GM23338 (cell line): ENCODE data around the gene FOXJ3. TPM values are rescaled to one million over a fixed set of nuclear protein-coding genes. Genes with fewer than 3 reads are reported as not detected.

Experiments
- ATAC-seq: fragments of 200-7000 bp; cut with Tn5 transposase; 3 replicates; pipeline ENCODE4 v1.9.1; 2020
- DNase-seq: peaks from one replicate; pipeline ENCODE4 v3.0.0-alpha.2; 2015; ENCODE audit warnings: low spot score
- H2AFZ ChIP-seq: fragments of 200-600 bp; sonication (generic); 2 replicates; pipeline ENCODE4 v1.8.0; 2016; ENCODE audit warnings: antibody characterized with exemption, mild to moderate bottlenecking, moderate library complexity
- H3F3A ChIP-seq: fragments of 200-600 bp; sonication (generic); replicated peaks from 2 replicates; pipeline ENCODE4 v1.8.0; 2017; ENCODE audit warnings: antibody characterized with exemption, mixed run types, low read depth
- H3K27ac ChIP-seq: fragments of 200-600 bp; sonication (generic); 2 replicates; pipeline ENCODE4 v1.6.1; 2016; ENCODE audit warnings: low read depth
- H3K27me3 ChIP-seq: fragments of 200-600 bp; sonication (generic); 2 replicates; pipeline ENCODE4 v1.8.0; 2016; ENCODE audit warnings: mild to moderate bottlenecking, mixed run types, moderate library complexity; ENCODE audit not compliant: insufficient read depth
- H3K36me3 ChIP-seq: fragments of 200-600 bp; sonication (generic); 2 replicates; pipeline ENCODE4 v1.8.0; 2016; ENCODE audit warnings: mild to moderate bottlenecking; ENCODE audit not compliant: insufficient read depth
- H3K4me1 ChIP-seq: fragments of 200-600 bp; sonication (generic); 2 replicates; pipeline ENCODE4 v1.8.0; 2016; ENCODE audit warnings: mild to moderate bottlenecking, moderate library complexity; ENCODE audit not compliant: insufficient read depth
- H3K4me2 ChIP-seq: fragments of 200-600 bp; sonication (generic); 2 replicates; pipeline ENCODE4 v1.7.1; 2017; ENCODE audit warnings: mixed run types
- H3K4me3 ChIP-seq: fragments of 200-600 bp; sonication (generic); 2 replicates; pipeline ENCODE4 v1.6.1; 2016; ENCODE audit warnings: mixed run types
- H3K79me2 ChIP-seq: fragments of 200-600 bp; sonication (generic); replicated peaks from 2 replicates; pipeline ENCODE4 v1.8.0; 2017; ENCODE audit warnings: mild to moderate bottlenecking; ENCODE audit not compliant: insufficient read depth
- H3K9me2 ChIP-seq: fragments of 200-600 bp; sonication (generic); 2 replicates; pipeline ENCODE4 v1.8.0; 2017; ENCODE audit not compliant: insufficient read depth
- H4K20me1 ChIP-seq: fragments of 200-600 bp; sonication (generic); replicated peaks from 2 replicates; pipeline ENCODE4 v1.8.0; 2017; ENCODE audit warnings: mild to moderate bottlenecking; ENCODE audit not compliant: insufficient read depth
- H3K27ac Mint-ChIP-seq: 2 replicates; pipeline ENCODE4 v1.8.0; 2020; ENCODE audit warnings: inconsistent platforms, mild to moderate bottlenecking, moderate library complexity, mixed read lengths
- H3K27me3 Mint-ChIP-seq: 3 replicates; pipeline ENCODE4 v1.8.0; 2022; ENCODE audit warnings: low read depth, mild to moderate bottlenecking, moderate library complexity, mixed read lengths, inconsistent platforms; ENCODE audit not compliant: insufficient read depth, poor library complexity
- H3K36me3 Mint-ChIP-seq: 3 replicates; pipeline ENCODE4 v1.8.0; 2021; ENCODE audit warnings: low read depth, mild to moderate bottlenecking, inconsistent platforms, moderate library complexity, mixed read lengths
- H3K4me1 Mint-ChIP-seq: 3 replicates; pipeline ENCODE4 v1.8.0; 2020; ENCODE audit warnings: mild to moderate bottlenecking, inconsistent platforms, mixed read lengths
- H3K4me3 Mint-ChIP-seq: 3 replicates; pipeline ENCODE4 v1.8.0; 2021; ENCODE audit warnings: moderate library complexity, mild to moderate bottlenecking, inconsistent platforms, mixed read lengths
- H3K9me3 Mint-ChIP-seq: 3 replicates; pipeline ENCODE4 v1.8.0; 2020; ENCODE audit warnings: moderate library complexity, mild to moderate bottlenecking, inconsistent platforms, mixed read lengths
- CREB1 ChIP-seq: fragments of 250-450 bp; sonication (Bioruptor Pico); IDR thresholded peaks from 2 replicates; pipeline ENCODE4 v1.5.0; 2020; ENCODE audit warnings: low read depth, mild to moderate bottlenecking, moderate library complexity
- CTCF ChIP-seq, 2 experiments: fragments of 200-600 bp in 1 of 2; sonication (generic) in 1 of 2; conservative IDR thresholded peaks; 2 replicates each; pipeline versions ENCODE4 v1.5.1 to v1.6.1; 2016 to 2017; ENCODE audit warnings: antibody characterized with exemption in 2 of 2, low read depth in 2 of 2, mild to moderate bottlenecking in 2 of 2, moderate library complexity in 1 of 2
- ETS1 ChIP-seq: IDR thresholded peaks from 2 replicates; pipeline ENCODE4 v1.6.1; 2016; ENCODE audit warnings: antibody characterized with exemption
- EZH2 ChIP-seq: fragments of 200-600 bp; sonication (generic); IDR thresholded peaks from one replicate; pipeline ENCODE4 v1.8.0; 2017; ENCODE audit warnings: antibody characterized with exemption, mild to moderate bottlenecking, low read depth; ENCODE audit not compliant: unreplicated experiment
- EZH2phosphoT487 ChIP-seq: fragments of 200-600 bp; sonication (generic); IDR thresholded peaks from one replicate; pipeline ENCODE4 v1.8.1; 2018; ENCODE audit warnings: antibody characterized with exemption; ENCODE audit not compliant: unreplicated experiment
- JUNB ChIP-seq: IDR thresholded peaks from one replicate; pipeline ENCODE4 v1.6.1; 2016; ENCODE audit warnings: antibody characterized with exemption; ENCODE audit not compliant: unreplicated experiment
- NANOG ChIP-seq: IDR thresholded peaks from 2 replicates; pipeline ENCODE4 v1.6.1; 2016; ENCODE audit warnings: antibody characterized with exemption, borderline replicate concordance
- POLR2AphosphoS5 ChIP-seq: IDR thresholded peaks from 2 replicates; pipeline ENCODE4 v1.6.1; 2016; ENCODE audit warnings: antibody characterized with exemption, low read depth
- REST ChIP-seq: IDR thresholded peaks from one replicate; pipeline ENCODE4 v1.6.1; 2018; ENCODE audit warnings: antibody characterized with exemption; ENCODE audit not compliant: unreplicated experiment
- STAT1 ChIP-seq: IDR thresholded peaks from one replicate; pipeline ENCODE4 v1.6.1; 2016; ENCODE audit warnings: antibody characterized with exemption; ENCODE audit not compliant: unreplicated experiment
- ZNF114 ChIP-seq: fragments of 250-450 bp; sonication (Bioruptor Pico); IDR thresholded peaks from 2 replicates; pipeline ENCODE4 v1.5.0; 2020; ENCODE audit warnings: mild to moderate bottlenecking, moderate library complexity
- ZNF331 ChIP-seq: fragments of 250-450 bp; sonication (Bioruptor Pico); IDR thresholded peaks from 2 replicates; pipeline ENCODE4 v1.5.0; 2020; ENCODE audit warnings: low read depth, mild to moderate bottlenecking, moderate library complexity
- polyA plus RNA-seq: library from polyadenylated mRNA; unstranded; fragments of >200 nt; fragmentation: Nextera tagmentation; extraction: Ambion mirVana; gene quantifications from 2 replicates; pipeline ENCODE4 v1.2.1, GENCODE V29; 2016
- total RNA-seq: library from RNA; depleted of rRNA; stranded (reverse); fragments of >200 nt; shearing (Covaris generic); gene quantifications from 2 replicates; pipeline ENCODE4 v1.2.3, GENCODE V29; 2014

Gene FOXJ3
- total and polyA plus RNA-seq, 2 experiments from 2014 or later, result 36.6 to 53.3 TPM

- TF ChIP-seq REST (no peak), NANOG (no peak), ZNF114 (CRISPR knock-in tag) (no peak), STAT1 (no peak), CREB1 (no peak), POLR2AphosphoS5 (no peak), EZH2phosphoT487 (no peak)
Measured at GRCh38 chr1:42181687-42182086, 153.3 kb downstream of the FOXJ3 start.

GRCh38 chr1:42179900-42180329 is 155.1 kb downstream of the FOXJ3 start:
- Mint-ChIP-seq H3K9me3 (no peaks in the 10 kb centered on the region), H3K27ac (no peak overlapping the region), H3K36me3 (peaks cover 9% of the 10 kb centered on the region), H3K4me3 (no peak overlapping the region), H3K4me1 (peaks cover 3% of the 10 kb centered on the region), H3K27me3 (peaks cover 4% of the 10 kb centered on the region)
- no peak for DNase-seq
- peak overlapping the region; percentile 11; the same call in 1 of the 2 replicates for H3K27ac ChIP-seq
- H2AFZ ChIP-seq, result no peak overlapping the region
- no peaks in the 10 kb centered on the region for H3K9me2 ChIP-seq
- no peak overlapping the region for H3K4me2 ChIP-seq
- H3F3A ChIP-seq, result no peaks in the 10 kb centered on the region
- H3K27me3 ChIP-seq, result no peaks in the 10 kb centered on the region
- H3K79me2 ChIP-seq, result no peaks in the 10 kb centered on the region
- H3K4me3 ChIP-seq, result no peak overlapping the region
- peaks cover 10% of the 10 kb centered on the region for H4K20me1 ChIP-seq
- no peak for ATAC-seq
- H3K4me1 ChIP-seq, result no peaks in the 10 kb centered on the region; the same call in 1 of the 2 replicates
- H3K36me3 ChIP-seq, result no peaks in the 10 kb centered on the region; the same call in 1 of the 2 replicates
- TF ChIP-seq STAT1 (no peak), EZH2phosphoT487 (no peak), NANOG (no peak), ZNF331 (CRISPR knock-in tag) (no peak), REST (no peak), CREB1 (no peak), JUNB (no peak), ETS1 (no peak), EZH2 (no peak), CTCF (conservative IDR thresholded peaks at IDR 0.05; ENCODE audit: low read depth in 2 of 2) (no peak), POLR2AphosphoS5 (no peak), ZNF114 (CRISPR knock-in tag) (no peak)

More at GRCh38 chr1:42181687-42182086, 153.3 kb downstream of the FOXJ3 start:
- DNase-seq, result no peak
- H3K4me3 ChIP-seq, result no peak overlapping the region
- no peak overlapping the region for H3K27ac ChIP-seq
- Mint-ChIP-seq H3K4me3 (no peak overlapping the region), H3K27ac (no peak overlapping the region), H3K27me3 (no peaks in the 10 kb centered on the region), H3K9me3 (no peaks in the 10 kb centered on the region), H3K36me3 (peaks cover 15% of the 10 kb centered on the region), H3K4me1 (peaks cover 3% of the 10 kb centered on the region)
- H4K20me1 ChIP-seq, result peaks cover 10% of the 10 kb centered on the region
- no peaks in the 10 kb centered on the region; the same call in 1 of the 2 replicates for H3K4me1 ChIP-seq
- H3K4me2 ChIP-seq, result no peak overlapping the region
- H2AFZ ChIP-seq, result no peak overlapping the region
- no peak for ATAC-seq
- H3K79me2 ChIP-seq, result no peaks in the 10 kb centered on the region
- H3K9me2 ChIP-seq, result no peaks in the 10 kb centered on the region
- H3K36me3 ChIP-seq, result no peaks in the 10 kb centered on the region; the same call in 1 of the 2 replicates
- H3K27me3 ChIP-seq, result no peaks in the 10 kb centered on the region
- no peaks in the 10 kb centered on the region for H3F3A ChIP-seq
